GM12874 (cell line): ENCODE results near the gene MLH1.

Source experiments
- TF ChIP-seq, protein P1 (sequence below): IDR thresholded peaks from 2 replicates; pipeline ENCODE4 v1.5.1; 2011; ENCODE audit warnings: low read depth, mild to moderate bottlenecking, control low read depth, low read length, moderate library complexity; ENCODE audit not compliant: insufficient read depth

The MLH1 gene

DNA sequence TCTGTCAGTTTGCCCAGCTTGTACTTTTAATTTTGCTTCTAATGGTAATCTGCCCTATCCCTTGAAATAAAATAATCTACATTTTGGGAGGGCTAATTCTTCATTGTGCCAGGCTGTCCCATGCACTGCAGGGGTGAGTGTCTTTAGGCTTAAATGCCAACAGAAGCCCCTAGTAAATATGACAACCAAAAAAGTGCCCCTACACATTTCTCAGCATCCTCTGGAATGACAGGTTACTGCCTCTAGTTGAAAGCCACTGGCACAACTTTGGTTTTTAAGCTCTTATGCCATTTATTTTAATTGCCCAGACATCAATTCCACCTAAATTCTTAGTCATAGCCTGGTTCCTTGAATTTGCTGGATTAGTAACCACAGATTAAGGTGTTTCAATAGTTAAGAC is 3.8 kb upstream of the MLH1 start:
- TF ChIP-seq, protein P1, sequence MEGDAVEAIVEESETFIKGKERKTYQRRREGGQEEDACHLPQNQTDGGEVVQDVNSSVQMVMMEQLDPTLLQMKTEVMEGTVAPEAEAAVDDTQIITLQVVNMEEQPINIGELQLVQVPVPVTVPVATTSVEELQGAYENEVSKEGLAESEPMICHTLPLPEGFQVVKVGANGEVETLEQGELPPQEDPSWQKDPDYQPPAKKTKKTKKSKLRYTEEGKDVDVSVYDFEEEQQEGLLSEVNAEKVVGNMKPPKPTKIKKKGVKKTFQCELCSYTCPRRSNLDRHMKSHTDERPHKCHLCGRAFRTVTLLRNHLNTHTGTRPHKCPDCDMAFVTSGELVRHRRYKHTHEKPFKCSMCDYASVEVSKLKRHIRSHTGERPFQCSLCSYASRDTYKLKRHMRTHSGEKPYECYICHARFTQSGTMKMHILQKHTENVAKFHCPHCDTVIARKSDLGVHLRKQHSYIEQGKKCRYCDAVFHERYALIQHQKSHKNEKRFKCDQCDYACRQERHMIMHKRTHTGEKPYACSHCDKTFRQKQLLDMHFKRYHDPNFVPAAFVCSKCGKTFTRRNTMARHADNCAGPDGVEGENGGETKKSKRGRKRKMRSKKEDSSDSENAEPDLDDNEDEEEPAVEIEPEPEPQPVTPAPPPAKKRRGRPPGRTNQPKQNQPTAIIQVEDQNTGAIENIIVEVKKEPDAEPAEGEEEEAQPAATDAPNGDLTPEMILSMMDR, result no peak

DNA sequence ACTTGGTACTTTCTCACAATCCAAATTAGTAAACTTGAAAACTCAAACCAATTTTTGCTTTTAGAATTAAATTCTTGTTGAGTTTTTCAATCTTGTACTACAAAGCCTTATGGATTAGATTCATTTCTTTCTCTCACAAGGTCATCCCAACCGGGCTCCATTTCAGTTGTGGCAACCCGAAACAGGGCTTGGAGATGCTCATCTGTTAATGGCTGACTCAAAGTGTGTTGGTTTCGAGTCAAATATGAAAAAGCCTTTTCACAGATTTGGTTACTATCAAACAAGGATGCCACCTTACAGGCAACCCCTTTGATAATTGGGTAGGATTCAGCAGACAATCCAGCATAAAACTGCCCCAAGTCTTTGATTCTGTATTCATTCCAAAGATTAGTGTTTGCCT is 2.2 kb upstream of the MLH1 start:
- TF ChIP-seq, protein P1, result no peak

DNA sequence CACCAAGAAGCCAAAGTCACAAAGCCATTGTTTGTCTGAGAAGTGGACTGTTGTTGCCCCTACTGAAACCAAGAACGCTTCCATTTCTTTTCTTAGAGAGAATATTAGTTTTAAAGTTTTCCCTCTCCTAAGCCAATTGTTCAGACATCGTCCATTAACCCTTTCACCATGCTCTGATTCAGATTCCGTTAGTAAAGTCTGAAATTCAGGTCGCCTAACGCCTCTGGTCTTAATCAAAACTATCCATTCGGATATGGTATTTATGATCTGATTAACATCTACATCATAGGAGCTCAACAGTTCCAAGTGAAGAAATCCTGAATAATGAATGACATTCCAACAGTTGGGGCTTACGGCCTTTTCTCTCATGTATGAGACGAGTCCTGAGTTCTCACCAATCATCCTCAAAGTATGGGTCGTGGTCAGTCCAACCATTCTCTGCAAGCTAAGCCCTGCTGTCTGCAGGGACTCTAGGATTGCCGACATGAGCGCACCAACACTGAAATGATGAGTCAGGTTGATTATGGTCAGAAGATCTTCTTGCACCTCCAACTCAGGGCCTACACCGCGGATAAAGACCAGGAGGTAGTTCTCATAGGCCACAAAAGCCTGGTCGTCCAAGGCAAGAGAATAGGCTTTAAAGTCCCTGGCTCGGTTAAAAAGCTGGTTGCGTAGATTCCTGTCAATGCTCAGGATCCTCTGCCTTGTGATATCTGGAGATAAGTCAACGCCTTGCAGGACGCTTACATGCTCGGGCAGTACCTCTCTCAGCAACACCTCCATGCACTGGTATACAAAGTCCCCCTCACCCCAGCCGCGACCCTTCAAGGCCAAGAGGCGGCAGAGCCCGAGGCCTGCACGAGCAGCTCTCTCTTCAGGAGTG is 1.2 kb upstream of the MLH1 start:
- TF ChIP-seq, protein P1, result no peak

DNA sequence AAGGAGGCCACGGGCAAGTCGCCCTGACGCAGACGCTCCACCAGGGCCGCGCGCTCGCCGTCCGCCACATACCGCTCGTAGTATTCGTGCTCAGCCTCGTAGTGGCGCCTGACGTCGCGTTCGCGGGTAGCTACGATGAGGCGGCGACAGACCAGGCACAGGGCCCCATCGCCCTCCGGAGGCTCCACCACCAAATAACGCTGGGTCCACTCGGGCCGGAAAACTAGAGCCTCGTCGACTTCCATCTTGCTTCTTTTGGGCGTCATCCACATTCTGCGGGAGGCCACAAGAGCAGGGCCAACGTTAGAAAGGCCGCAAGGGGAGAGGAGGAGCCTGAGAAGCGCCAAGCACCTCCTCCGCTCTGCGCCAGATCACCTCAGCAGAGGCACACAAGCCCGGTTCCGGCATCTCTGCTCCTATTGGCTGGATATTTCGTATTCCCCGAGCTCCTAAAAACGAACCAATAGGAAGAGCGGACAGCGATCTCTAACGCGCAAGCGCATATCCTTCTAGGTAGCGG is 452 bp upstream of the MLH1 start, which contains the start of gene EPM2AIP1:
Gene EPM2AIP1 (minus strand): TSS at position 326 of the 520 bp plus-strand sequence. CDS start 54 bp downstream, at position 272.
- TF ChIP-seq, protein P1, result no peak

DNA sequence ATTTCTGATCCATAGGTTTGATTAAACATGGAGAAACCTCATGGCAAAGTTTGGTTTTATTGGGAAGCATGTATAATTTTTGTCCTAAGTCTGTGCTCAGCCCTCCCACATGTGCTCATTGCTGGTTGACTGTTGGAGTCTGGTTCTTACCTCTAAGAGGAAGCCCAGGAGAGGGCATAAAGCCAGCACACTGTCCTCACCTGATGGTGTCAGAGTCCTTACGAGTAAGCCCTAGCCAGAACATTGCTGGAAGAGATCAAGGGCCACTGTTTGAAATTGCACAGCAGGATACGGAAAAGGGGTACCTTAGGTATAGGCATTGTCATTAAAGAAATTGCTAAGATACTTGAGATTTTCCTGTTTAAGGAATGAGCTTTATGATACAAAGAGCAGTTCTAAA is 21.3 kb downstream of the MLH1 start:
- TF ChIP-seq, protein P1, result no peak

DNA sequence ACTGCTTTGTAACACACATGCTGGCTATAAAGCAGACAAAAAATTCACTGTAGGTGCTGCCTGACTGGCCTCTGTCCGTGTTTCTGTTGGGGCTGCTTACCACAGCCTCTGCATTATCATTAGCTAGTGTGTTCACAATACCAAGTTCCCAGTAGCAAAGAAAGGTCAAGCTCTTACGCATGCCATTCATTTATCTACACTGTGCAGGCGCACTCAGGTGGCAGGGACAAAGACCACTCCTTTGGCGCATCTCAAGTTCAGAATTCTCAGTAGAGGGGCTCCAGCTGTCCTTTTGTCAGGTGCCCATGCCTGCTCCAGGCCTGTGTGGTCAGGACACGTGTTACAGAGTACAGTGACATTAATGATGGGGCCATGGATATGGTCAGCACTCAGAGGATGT is 22.3 kb downstream of the MLH1 start:
- TF ChIP-seq, protein P1, result no peak

DNA sequence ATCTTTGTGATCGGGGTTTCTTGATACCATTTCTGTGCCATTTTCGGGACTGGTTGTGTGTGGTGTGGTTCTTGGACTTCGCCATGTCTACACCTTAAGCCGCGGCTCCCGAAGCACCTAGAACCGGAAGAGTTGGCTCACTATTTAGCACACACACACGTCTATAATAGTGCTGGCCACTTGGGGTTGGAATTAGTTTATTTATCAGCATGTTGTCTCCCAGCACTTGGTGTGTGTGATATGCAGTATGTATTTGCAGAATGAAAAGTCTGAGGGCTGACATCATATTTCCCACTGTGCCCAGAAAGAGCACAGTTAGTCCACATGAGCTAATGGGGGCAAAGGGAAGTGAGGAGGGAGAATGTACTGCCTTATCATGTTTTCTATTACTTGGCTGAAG is 23.6 kb downstream of the MLH1 start:
- TF ChIP-seq, protein P1, result no peak
